H9 (cell line): ENCODE results near the gene RGPD3. TPM values are rescaled to one million over a fixed set of nuclear protein-coding genes. Genes with fewer than 3 reads are reported as not detected.
"Not testable (repeated sequence)": the region's sequence is repeated elsewhere in the genome, so short reads cannot be mapped to it uniquely, and the experiment has no call there.

Experiments
- DNase-seq: peaks from one replicate; pipeline ENCODE4 v3.0.0-alpha.2; 2017
- H2AFZ ChIP-seq: one replicate; pipeline ENCODE4 v1.6.1; 2013; ENCODE audit warnings: mild to moderate bottlenecking, low read length, control low read depth, moderate library complexity
- H2AK5ac ChIP-seq: 2 replicates; pipeline ENCODE4 v1.6.1; 2013; ENCODE audit warnings: low read length, control low read depth, mixed read lengths; ENCODE audit not compliant: insufficient read length
- H2BK120ac ChIP-seq: one replicate; pipeline ENCODE4 v1.6.1; 2013; ENCODE audit warnings: low read depth, mild to moderate bottlenecking, low read length, control low read depth, inconsistent platforms; ENCODE audit not compliant: poor library complexity, severe bottlenecking
- H2BK12ac ChIP-seq: 2 replicates; pipeline ENCODE4 v1.6.1; 2013; ENCODE audit warnings: low read length, control low read depth, mixed read lengths, low read depth; ENCODE audit not compliant: insufficient read length
- H2BK15ac ChIP-seq: 2 replicates; pipeline ENCODE4 v1.6.1; 2013; ENCODE audit warnings: low read depth, low read length, control low read depth
- H2BK20ac ChIP-seq: one replicate; pipeline ENCODE4 v1.6.1; 2013; ENCODE audit warnings: low read depth, mild to moderate bottlenecking, low read length, control low read depth, inconsistent platforms; ENCODE audit not compliant: poor library complexity, severe bottlenecking
- H2BK5ac ChIP-seq: 2 replicates; pipeline ENCODE4 v1.6.1; 2013; ENCODE audit warnings: low read length, control low read depth, mixed read lengths; ENCODE audit not compliant: insufficient read length
- H3K14ac ChIP-seq: 2 replicates; pipeline ENCODE4 v1.6.1; 2013; ENCODE audit warnings: low read length, control low read depth; ENCODE audit not compliant: insufficient read depth
- H3K18ac ChIP-seq: 2 replicates; pipeline ENCODE4 v1.6.1; 2013; ENCODE audit warnings: low read depth, mild to moderate bottlenecking, mixed read lengths, low read length, control low read depth; ENCODE audit not compliant: insufficient read length
- H3K23ac ChIP-seq: 2 replicates; pipeline ENCODE4 v1.6.1; 2013; ENCODE audit warnings: low read length, control low read depth, mixed read lengths, low read depth; ENCODE audit not compliant: insufficient read length
- H3K23me2 ChIP-seq: 2 replicates; pipeline ENCODE4 v1.6.1; 2013; ENCODE audit warnings: low read depth, mild to moderate bottlenecking, mixed read lengths, low read length, control low read depth; ENCODE audit not compliant: insufficient read length, poor library complexity, severe bottlenecking
- H3K27ac ChIP-seq: 2 replicates; pipeline ENCODE4 v1.5.1; 2013; ENCODE audit warnings: low read length, control low read depth, mixed read lengths, low read depth; ENCODE audit not compliant: insufficient read length
- H3K27me3 ChIP-seq: 2 replicates; pipeline ENCODE4 v1.6.1; 2013; ENCODE audit warnings: low read length, control low read depth, inconsistent platforms; ENCODE audit not compliant: insufficient read depth
- H3K4ac ChIP-seq: 2 replicates; pipeline ENCODE4 v1.6.1; 2013; ENCODE audit warnings: low read depth, mild to moderate bottlenecking, control low read depth, inconsistent platforms, low read length, moderate library complexity
- H3K4me1 ChIP-seq: 2 replicates; pipeline ENCODE4 v1.6.1; 2013; ENCODE audit warnings: low read length, control low read depth, inconsistent platforms; ENCODE audit not compliant: insufficient read depth
- H3K4me2 ChIP-seq: 2 replicates; pipeline ENCODE4 v1.6.1; 2013; ENCODE audit warnings: low read length, control low read depth, mixed read lengths; ENCODE audit not compliant: insufficient read length, insufficient read depth
- H3K56ac ChIP-seq: 2 replicates; pipeline ENCODE4 v1.6.1; 2013; ENCODE audit warnings: low read depth, mild to moderate bottlenecking, mixed read lengths, low read length, control low read depth; ENCODE audit not compliant: insufficient read length
- H3K79me1 ChIP-seq: 2 replicates; pipeline ENCODE4 v1.6.1; 2013; ENCODE audit warnings: low read depth, mild to moderate bottlenecking, moderate library complexity, low read length, control low read depth, inconsistent platforms; ENCODE audit not compliant: insufficient read depth, poor library complexity, severe bottlenecking
- H3K79me2 ChIP-seq: 2 replicates; pipeline ENCODE4 v1.6.1; 2013; ENCODE audit warnings: low read length, control low read depth, inconsistent platforms; ENCODE audit not compliant: insufficient read depth
- H3K9ac ChIP-seq: 2 replicates; pipeline ENCODE4 v1.6.1; 2013; ENCODE audit warnings: low read length, control low read depth, mixed read lengths; ENCODE audit not compliant: insufficient read length; ENCODE audit errors: extremely low read depth
- H3K9me3 ChIP-seq: one replicate; pipeline ENCODE4 v1.6.1; 2013; ENCODE audit warnings: low read depth, low read length, inconsistent platforms; ENCODE audit not compliant: control insufficient read depth
- H3T11ph ChIP-seq: one replicate; pipeline ENCODE4 v1.6.1; 2013; ENCODE audit warnings: mild to moderate bottlenecking, low read length, control low read depth, inconsistent platforms
- H4K20me1 ChIP-seq: one replicate; pipeline ENCODE4 v1.6.1; 2013; ENCODE audit not compliant: control insufficient read depth, insufficient read length, insufficient read depth
- H4K5ac ChIP-seq: 2 replicates; pipeline ENCODE4 v1.6.1; 2013; ENCODE audit warnings: low read depth, mild to moderate bottlenecking, mixed read lengths, low read length, control low read depth; ENCODE audit not compliant: insufficient read length
- H4K8ac ChIP-seq: replicated peaks from 2 replicates; pipeline ENCODE4 v1.6.1; 2013; ENCODE audit warnings: low read length, control low read depth, mixed read lengths, low read depth; ENCODE audit not compliant: insufficient read length
- H4K91ac ChIP-seq: 2 replicates; pipeline ENCODE4 v1.6.1; 2013; ENCODE audit warnings: low read depth, mild to moderate bottlenecking, moderate library complexity, mixed read lengths, low read length, control low read depth; ENCODE audit not compliant: insufficient read length
- H3K27ac Mint-ChIP-seq, 3 experiments: 2 replicates in 2 of 3; 3 replicates in 1 of 3; pipeline ENCODE4 v1.8.0; 2020 to 2021; ENCODE audit warnings: mixed read lengths in 3 of 3, mild to moderate bottlenecking in 1 of 3, moderate library complexity in 1 of 3
- H3K27me3 Mint-ChIP-seq: 2 replicates; pipeline ENCODE4 v1.8.0; 2021; ENCODE audit warnings: low read depth, mild to moderate bottlenecking, moderate library complexity, mixed read lengths
- H3K36me3 Mint-ChIP-seq, 3 experiments: 2 replicates in 2 of 3; 3 replicates in 1 of 3; pipeline ENCODE4 v1.8.0; 2020 to 2021; ENCODE audit warnings: low read depth in 3 of 3, mixed read lengths in 3 of 3; ENCODE audit not compliant: insufficient read depth in 1 of 3
- H3K4me1 Mint-ChIP-seq, 2 experiments: 2 replicates each; pipeline ENCODE4 v1.8.0; 2020; ENCODE audit warnings: mixed read lengths in 2 of 2
- H3K4me3 Mint-ChIP-seq, 2 experiments: 2 replicates in 1 of 2; 3 replicates in 1 of 2; pipeline ENCODE4 v1.8.0; 2020 to 2021; ENCODE audit warnings: mild to moderate bottlenecking in 2 of 2, mixed read lengths in 2 of 2, moderate library complexity in 1 of 2
- H3K9me3 Mint-ChIP-seq, 2 experiments: 2 replicates in 1 of 2; 3 replicates in 1 of 2; pipeline ENCODE4 v1.8.0; 2020; ENCODE audit warnings: mild to moderate bottlenecking in 2 of 2, mixed read lengths in 2 of 2, moderate library complexity in 1 of 2
- CTCF ChIP-seq: fragments of 200-600 bp; sonication (generic); conservative IDR thresholded peaks from 3 replicates; pipeline ENCODE4 v1.8.0; 2021; ENCODE audit warnings: antibody characterized with exemption, mild to moderate bottlenecking
- WGBS: extraction: QIAGEN DNeasy Blood & Tissue Kit; methylation state at CpG from one replicate; pipeline ENCODE4 v1.1.7; 2013; ENCODE audit warnings: missing lambda C conversion rate, low lambda C conversion rate, mixed read lengths; ENCODE audit not compliant: insufficient read length; ENCODE audit errors: extremely low coverage; 5-methylcytosine and 5-hydroxymethylcytosine counted together
- total RNA-seq: library from RNA; stranded (reverse); gene quantifications from 2 replicates; pipeline ENCODE4 v1.2.1, GENCODE V29; 2021

The RGPD3 gene
- total RNA-seq, 1 experiment from 2014 or later: 0.15 TPM

GRCh38 chr2:106461882-106462281, 6.3 kb downstream of the RGPD3 start:
- H4K8ac ChIP-seq, H3K4me2 ChIP-seq, H3K36me3 Mint-ChIP-seq, H2BK120ac ChIP-seq, H2AK5ac ChIP-seq, H3K79me2 ChIP-seq, H4K20me1 ChIP-seq, H3K18ac ChIP-seq, H3K14ac ChIP-seq, H3K4me1 Mint-ChIP-seq, H3K27ac ChIP-seq, H3K4me1 ChIP-seq, H3K9me3 ChIP-seq, H2BK20ac ChIP-seq, H2BK12ac ChIP-seq, H4K91ac ChIP-seq, H3K23ac ChIP-seq, H2AFZ ChIP-seq, H2BK5ac ChIP-seq, H3K27ac Mint-ChIP-seq, H3K4me3 Mint-ChIP-seq, H3K56ac ChIP-seq, H2BK15ac ChIP-seq, H3K27me3 ChIP-seq, H3T11ph ChIP-seq, H3K9me3 Mint-ChIP-seq, H3K9ac ChIP-seq, H3K27me3 Mint-ChIP-seq, H3K23me2 ChIP-seq, H4K5ac ChIP-seq, H3K4ac ChIP-seq, H3K79me1 ChIP-seq: not testable (repeated sequence)
- peak; percentile 60 for TF ChIP-seq CTCF
- peak; percentile 42 for DNase-seq
- no CpG with 5 or more reads among the region's 10 CpGs for WGBS

- H3K4me2 ChIP-seq, H3K9me3 ChIP-seq, H3K4me3 Mint-ChIP-seq: not testable (repeated sequence)
Observed at GRCh38 chr2:106390680-106391079, 77.5 kb downstream of the RGPD3 start.

More at GRCh38 chr2:106390680-106391079, 77.5 kb downstream of the RGPD3 start:
- not testable (repeated sequence) for H3K9ac ChIP-seq, H2BK5ac ChIP-seq, H3K56ac ChIP-seq, H3K4me1 ChIP-seq, H3K14ac ChIP-seq, H2BK20ac ChIP-seq, DNase-seq, H3K18ac ChIP-seq, H2AFZ ChIP-seq, H4K91ac ChIP-seq, H3K9me3 Mint-ChIP-seq, H2BK15ac ChIP-seq, H2BK12ac ChIP-seq, H4K5ac ChIP-seq, H3K36me3 Mint-ChIP-seq, H3K27ac ChIP-seq, H3K79me2 ChIP-seq, H4K8ac ChIP-seq, H3K23me2 ChIP-seq, H3K27me3 ChIP-seq, H2AK5ac ChIP-seq, H3K23ac ChIP-seq, H2BK120ac ChIP-seq, H3K4ac ChIP-seq, H3K27me3 Mint-ChIP-seq, H3T11ph ChIP-seq, H3K4me1 Mint-ChIP-seq, H4K20me1 ChIP-seq, H3K27ac Mint-ChIP-seq, H3K79me1 ChIP-seq
- no CpG with 5 or more reads among the region's 5 CpGs for WGBS
